HG02981 (cell line): Measurements from ENCODE around the gene ZNF407.

Source experiments
- ATAC-seq: cut with Tn5 transposase; IDR thresholded peaks from one replicate; pipeline ENCODE4 v1.9.1; 2021; ENCODE audit warnings: mild to moderate bottlenecking, moderate library complexity; ENCODE audit not compliant: unreplicated experiment

The ZNF407 gene

DNA sequence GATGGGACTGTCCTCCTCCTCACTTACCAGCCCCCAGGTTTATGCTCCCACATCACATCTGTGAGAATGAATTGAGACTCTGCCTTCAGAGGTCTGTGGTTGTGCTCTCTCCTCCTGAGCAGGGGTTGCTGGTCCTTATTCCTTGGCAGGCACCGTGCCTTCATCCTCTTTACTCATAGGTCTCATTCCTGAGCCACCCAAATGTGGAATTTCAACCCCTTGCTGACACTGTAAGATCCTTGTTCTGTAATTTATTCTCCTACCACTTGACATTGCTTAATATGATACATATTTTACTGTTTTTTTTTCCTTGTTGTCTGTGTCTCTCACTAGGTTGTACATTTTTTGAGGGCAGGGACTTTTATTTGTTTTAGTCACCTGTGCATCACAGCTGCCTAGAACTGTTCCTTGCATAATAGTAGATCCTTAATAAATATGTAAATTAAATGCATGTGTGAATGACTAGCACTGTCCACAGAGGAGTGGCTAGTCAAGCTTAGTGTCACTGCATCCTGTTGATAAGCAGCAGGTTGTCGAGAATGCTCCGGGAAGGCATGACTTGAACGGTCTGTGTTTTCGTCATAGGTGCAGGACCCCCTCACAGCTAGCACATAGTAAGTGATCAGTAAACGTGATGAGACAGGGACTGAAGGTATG, 180.6 kb downstream of the ZNF407 start:
- ATAC-seq, result no peak

DNA sequence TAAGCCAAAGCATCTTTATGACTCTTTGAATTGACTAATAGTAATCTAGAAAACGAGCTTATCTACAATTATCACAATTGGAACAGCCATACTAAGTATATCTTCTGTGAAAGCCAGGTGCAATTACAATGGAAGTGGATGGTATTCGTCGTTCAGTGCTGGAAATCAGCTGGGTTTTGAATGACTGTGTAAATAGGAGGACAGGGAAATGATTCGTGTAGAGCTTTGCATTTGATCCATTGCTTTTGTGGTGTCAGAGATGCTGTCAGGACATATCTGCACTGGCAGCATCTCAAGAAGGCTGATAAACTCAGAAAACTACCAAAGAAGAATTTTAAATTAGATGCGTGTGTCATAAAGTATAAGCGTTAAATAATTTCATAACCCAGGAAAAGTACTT, 187.1 kb downstream of the ZNF407 start:
- ATAC-seq, result no peak

DNA sequence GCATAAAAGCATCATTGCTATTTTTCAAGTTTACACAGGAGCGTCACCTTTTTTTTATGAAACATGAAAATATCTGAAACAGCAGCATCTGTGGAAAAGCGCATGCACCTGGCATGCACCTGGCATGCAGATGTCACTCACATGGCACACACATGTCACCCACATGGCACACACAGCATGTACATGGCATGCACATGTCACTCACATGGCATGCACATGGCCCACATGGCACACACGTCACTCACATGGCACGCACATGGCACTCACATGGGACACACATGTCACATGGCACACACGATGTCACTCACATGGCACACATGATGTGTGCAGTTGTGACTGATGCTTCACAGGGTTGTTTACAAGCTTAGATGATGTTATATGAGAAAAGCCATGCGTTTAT, 188.0 kb downstream of the ZNF407 start:
- no peak for ATAC-seq

DNA sequence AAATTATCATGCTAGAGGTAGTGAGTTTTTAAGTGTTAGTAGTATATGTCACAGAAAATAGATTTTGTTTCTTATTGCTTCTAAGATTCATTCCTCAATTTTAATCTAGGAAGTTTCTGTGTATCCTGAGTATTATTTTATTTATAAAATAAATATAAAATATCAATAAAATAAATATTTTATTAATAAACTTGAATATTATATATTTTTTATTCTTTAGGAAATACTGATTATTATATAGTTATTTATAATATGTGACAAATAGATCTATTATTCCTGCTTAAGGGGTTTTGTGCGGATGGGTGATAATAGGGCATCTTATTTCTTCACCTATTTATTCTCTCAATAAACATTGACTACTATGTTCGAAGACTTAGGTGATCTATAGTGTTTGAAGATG, 191.0 kb downstream of the ZNF407 start:
- no peak for ATAC-seq

DNA sequence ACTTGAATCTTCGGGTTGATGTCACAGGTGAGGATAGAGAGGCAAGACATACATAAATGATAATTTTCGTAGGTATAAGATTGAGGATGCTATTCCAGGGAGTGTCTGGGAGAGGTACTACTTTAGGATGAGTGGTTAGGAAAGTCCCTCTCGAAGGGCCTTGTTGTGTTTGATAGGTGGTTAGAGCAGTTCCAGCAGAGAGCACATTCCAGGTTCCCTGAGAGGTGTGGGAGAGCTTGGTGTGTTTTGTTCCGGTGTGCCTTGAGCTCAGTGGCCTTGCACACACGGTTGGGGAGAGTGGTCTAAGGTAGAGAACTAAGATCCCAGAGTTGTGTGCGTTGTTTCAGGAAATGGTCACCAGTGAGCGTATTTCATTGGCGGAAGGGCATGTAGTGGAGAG, 191.4 kb downstream of the ZNF407 start:
- no peak for ATAC-seq

DNA sequence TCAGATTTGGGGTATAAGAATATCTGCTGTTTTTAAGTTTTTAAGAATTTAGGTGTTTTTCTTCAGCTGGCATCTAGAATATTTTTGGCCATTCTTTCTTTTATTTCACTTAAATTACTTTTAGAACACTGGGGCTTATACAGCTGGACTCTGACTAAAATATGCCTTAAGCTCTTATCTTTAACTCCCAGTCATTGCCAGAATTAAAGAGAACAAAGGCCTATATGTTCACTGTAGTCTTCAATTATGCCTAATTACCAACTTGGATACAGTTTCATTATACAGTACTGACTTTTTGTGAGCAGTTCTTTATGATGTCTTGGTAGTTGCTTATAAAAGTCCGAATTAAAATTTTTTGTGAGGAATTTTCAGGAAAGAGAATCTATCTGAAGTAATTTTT, 192.8 kb downstream of the ZNF407 start:
- no peak for ATAC-seq

DNA sequence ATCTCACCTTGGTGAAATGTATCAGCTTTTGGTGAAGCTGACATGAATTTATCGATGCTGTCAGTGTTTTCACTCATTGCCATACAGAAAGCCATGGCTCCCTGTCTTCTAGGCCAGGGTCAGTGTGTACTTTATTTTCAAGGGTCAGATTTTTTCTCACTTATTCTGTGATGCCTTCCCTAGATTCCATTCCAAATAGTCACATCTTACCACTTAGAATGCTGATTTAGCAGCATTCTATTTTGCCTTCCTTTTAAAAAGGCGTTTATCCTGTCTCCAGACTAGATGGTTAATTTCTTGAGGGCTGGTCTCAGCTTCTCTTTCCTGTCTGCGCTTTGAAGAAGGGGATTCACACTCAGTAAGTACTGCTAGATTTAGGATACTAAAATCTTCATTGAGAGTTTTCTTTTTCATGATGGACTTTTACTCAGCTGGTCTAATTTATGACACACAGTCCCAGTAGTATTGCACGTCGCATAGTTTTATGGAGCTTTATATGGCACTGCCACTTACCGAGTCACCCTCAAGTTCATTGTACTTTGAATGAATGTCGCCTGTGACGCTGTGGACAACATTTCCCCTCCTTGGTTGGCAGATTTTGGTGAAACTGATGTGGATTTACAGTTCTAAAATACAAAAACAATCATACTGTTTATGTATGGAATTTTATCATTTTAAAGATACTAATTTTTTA, 194.0 kb downstream of the ZNF407 start:
- ATAC-seq, result no peak

DNA sequence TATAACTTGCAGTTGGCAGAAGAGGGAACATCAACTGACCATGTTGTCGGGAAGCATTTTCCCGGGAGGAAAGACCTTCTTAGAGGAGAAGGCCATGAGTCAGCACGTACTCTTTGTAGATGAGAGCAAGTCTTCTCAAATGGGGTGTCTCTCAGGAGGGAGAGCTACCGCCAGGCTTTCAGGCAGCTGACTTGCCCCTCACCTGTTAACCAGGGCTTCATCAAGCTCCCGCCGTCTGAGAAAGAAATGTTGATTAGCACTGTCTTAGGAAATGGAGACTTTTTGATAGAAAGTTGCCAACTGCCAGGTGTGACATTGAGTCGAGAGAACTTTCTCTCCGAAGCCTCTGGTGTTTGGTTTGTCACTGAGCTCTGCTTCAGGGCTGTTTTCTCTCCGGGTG, 196.1 kb downstream of the ZNF407 start:
- no peak for ATAC-seq

DNA sequence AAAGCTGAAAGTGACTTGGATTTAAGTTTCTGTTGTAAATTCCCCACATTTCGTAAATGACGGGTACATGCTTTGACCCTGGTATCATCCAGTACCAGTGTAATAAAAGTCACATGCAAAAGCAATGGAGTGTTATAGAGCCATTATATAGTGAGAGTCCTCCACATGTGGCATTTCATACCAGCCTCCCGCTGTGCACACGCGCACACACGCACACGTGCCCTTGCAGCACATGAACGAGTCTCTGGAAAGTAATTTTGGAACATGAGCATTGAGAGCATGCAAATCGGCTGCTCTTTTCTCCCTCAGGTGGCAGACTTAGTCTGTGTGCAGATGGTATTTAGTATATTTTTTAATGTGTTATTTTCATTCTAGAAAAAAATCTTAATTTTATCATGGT, 198.1 kb downstream of the ZNF407 start:
- no peak for ATAC-seq

DNA sequence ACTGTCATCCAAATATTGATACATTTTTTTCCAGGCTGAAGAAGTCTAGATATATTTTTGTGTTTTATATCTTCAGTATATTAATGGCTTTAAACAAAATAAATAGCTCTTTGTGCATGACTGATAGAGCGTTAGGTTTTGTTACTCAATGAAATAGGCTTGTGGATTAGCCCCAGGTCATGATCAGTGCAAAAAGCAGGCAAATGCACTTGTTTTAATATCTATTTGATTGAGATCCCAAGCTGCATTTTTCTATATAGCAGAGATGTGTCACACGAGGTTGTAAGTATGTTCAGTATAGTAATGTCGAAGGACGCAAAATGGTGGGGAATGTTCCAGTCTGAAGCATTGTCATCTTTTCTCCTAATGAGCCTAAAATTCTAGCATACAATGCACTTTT, 198.5 kb downstream of the ZNF407 start:
- ATAC-seq, result no peak

DNA sequence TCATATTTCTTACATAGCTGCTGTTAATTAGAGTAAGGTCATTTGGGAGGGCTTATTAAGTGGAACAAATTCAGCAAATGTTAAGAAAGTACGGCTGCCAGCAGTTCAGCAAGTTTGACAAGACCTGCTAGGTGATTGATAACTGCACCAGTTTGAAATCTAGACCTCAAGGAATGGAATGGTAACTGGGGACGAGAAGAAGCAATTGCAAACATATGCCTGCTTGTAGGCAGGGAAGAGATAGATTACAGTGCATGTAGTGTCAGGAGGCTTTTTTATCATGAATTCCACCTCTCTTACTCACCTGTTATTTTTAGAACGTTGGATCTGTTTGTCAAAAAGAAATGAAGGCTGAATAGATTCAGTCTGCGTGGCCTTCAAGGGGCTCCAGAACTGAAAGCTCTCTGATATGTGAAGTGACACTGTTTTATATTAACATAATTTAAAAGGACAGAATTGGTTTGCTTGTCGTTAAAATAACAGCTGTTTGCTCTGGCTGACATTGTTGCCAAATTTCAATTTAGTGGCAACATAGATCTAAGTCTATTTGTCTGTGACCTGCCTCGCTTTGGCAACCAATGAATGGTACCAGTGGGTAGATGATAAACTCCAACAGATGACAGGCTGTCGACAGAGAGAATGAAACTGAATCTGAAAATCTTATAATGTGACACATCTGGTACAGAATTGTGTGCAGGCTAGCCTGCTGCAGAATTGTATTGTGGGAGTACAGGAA, 199.3 kb downstream of the ZNF407 start:
- peak; percentile 99 for ATAC-seq

DNA sequence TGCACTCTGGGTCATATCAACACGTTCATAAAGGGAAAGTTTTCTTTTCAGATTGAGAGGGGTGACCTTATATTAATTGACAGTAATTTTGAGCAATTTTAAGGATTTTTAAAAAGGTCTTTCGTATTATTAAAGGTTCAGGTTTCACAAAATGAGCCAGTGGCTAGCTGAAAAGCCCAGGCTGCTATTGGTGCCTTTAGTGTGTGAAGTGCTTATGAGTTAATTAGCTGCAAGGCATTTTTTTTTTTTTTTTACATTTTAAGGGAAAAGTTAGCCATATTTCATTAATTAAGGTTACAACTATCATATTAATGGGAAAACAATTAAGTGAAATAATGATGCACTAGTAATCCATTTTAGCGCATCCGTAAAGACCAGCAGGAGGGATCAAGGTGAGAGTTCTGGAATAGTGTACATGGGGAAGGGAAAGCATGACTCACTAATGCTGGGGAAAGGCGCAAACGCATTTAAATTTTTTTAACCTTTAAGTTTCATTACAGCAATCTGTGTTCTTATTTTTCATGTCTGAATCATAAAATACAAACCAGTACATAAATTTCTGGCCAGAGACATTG, 200.0 kb downstream of the ZNF407 start:
- ATAC-seq, result peak; percentile 30

DNA sequence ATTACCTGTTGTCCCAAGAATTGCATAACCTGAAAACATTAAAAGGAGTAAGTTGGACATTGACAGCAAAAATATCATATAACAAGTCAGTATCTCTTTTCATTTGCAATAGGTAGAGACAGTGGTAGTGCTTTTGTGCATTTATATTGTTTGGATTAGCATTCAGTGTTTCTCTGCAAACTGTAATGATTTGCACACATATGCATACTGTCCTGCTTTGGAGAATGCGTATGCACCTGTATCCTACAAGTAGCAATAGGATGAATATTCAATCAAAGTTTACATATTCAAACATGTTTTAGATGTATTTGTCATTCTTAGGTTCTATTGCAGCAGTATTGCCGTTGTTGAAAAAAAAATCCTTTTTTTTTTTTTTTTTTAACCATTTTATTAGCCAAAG, 201.9 kb downstream of the ZNF407 start:
- no peak for ATAC-seq

DNA sequence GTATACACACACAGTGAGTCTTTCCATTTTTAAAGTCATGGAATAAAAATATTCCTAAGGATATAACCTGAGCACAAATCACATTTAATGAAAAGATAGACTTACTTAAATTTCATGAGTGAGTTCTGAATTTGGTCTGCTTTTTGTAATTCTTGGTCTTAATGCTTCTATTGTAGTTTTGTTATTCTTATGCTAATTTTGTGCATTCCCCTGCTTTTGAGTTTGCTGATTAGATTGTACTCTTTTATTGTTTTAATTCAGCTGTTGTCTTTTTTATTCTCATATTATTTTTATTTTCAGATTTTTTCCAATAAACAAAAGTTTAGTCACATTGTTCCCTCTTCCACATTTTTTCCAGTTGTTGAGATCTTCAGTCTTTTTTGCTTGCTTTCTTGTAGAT, 202.4 kb downstream of the ZNF407 start:
- no peak for ATAC-seq

DNA sequence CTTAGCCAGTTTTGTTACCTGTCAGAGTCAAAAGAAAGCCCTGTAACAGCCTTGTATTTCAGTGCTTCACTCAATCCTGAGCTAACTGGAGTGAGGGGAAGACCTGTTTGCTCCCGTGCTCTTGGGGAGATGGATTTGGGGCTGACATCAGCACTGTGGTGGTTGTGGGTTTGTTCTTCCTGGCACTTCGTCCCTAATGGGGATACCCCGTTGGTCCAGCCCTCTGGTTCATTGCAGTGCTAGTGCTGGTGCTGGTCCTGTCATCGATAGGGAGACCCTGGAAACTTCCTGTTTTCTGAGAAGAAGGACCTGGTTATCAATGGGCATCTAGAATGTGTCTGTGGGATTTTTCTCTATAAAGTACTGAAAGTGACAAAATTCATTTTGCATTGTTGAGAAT, 205.4 kb downstream of the ZNF407 start:
- ATAC-seq, result no peak

DNA sequence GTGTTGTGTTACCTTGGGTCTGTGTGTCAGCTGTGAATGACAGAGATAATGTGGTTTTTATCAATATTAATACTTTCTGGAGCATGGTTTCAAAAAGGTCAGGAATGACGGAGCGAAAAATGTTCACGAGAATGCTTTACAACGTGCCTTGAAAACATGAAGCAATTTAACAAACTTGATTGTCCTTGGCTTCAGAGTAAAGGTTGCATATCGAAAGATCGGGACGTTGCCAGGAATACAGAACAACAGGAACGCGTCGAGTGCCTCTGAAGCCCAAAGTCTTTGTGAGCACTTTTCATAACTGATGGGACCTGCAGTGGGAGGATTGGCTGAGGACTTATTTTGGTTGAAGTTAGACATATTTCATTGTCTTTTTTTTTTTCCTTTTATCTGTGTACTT, 206.1 kb downstream of the ZNF407 start:
- ATAC-seq, result no peak

DNA sequence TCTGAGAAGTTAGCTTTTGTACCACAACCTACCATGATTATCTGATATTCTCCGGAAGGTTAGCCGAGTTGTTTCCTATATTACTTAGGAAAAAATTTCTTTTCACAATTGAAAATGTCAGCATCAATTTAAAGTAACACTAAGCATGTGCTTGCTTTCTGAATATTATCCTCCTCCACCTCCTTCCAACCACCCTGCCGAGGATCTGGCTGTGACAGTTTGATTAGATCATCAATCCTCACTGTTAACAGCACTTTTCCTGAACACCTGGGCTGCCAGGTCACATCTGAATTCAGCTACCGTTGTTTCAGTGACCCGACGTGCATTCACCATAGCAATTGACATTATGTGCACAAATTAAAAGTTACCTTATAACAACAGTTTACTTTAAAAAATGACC, 207.0 kb downstream of the ZNF407 start:
- ATAC-seq, result no peak

DNA sequence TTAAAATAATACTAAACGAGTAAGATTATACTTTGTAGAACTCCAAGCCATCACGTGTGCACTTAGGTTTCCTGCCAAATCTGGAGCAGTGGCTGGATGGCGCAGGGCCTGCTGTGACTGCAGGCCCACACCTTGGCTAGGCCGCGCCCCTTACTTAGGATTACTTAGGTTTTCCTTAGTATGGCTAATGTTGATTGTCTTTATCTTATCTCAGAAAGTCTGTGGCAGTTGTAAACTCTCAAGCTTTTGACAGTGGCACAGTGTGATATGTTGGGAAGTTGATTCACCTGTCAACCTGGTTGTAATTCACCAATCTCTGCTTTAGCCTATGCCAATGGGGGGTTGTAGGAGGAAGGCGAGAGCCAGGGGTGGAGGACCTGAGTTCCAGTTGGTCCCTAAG, 208.4 kb downstream of the ZNF407 start:
- no peak for ATAC-seq

DNA sequence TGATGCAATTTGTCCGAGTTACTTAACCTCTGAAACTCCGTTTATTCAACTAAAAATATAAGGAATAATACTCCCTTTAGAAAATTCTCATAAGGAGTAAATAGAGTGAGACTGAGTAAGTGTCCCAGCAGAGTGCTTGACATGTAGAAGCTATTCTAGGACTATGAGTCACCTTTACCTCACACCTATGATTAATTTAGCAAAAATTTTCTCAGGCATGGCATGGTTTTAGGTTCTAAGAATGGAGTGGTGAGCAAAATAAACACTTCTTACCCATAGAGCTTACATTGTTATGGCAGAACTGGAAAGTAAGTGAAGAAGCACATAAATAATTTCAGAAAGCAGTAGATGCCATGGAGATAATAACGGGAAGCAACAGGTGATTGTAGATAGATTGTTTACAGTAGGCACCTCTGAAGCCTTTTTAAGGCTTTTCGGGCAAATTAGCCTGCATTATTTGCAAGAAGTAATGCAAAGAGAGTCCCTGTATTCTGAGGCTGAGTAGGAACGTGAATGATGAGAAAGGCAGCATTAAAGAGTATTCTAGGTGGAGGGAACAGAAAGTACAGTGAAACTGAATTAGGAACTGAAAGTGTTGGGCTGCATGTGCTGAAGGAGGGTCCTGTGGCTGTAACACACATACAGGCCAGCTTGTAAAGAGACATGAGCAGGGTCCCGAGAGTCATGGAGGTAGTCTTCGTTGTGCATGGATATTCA, 209.2 kb downstream of the ZNF407 start:
- peak; percentile 95 for ATAC-seq

DNA sequence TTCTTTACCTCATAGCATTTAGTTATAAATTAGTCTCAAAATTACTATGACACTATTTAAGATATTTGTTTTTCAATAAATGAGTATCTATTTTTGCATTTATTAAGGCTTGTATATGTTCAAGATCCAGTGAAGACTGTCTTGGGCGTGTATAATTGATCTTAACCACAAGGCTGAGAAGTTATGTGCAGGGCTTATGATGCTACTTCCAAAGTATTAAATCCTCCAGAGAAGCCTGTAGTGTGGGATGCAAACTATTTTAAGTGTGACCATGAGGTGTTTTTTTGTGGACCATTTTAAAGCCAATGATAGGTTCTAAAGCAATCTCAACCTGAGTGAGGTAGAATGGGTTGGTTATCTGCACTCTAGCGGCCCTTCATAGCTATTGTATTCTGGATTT, 219.9 kb downstream of the ZNF407 start:
- ATAC-seq, result no peak

DNA sequence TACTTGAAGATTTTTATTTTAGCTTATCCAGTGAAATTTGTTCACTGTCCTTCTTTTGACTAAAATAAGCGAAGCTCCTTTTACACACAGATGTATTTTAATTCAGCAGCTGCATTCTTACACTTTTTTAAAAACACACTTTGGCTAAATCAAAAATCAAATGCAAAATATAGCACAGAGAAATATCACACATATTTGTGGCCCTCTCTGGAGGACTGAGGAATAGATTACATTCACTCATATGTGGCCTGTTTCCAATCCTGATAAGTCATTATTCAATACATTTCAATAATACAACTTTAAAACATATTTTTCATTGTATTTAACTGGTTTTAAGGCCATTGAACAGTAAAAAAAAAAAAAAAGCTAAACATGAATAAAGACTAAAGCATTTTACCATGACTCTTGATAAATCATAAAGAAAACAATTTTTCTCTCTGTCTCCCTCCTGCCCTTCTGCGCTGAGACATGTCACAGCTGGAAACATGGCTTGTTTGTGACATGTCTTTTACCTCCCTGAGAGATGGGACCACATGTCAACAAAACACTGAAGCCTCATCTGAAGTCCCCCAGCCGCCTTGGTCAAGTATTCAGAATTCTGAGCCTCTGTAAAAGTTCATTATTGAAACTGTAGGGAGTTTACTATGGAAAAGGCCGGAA, 221.0 kb downstream of the ZNF407 start:
- no peak for ATAC-seq
